ENCODE data around the gene LILRB2. TPM values are rescaled to one million over a fixed set of nuclear protein-coding genes. Genes with fewer than 3 reads are reported as not detected.

LILRB2 gene
- total and polyA plus RNA-seq, 2 donors from 2014 or later: 1.9 to 11.5 TPM

GRCh38 chr19:54319892-54320670 lies 39.2 kb upstream of the LILRB2 start:
- DNase-seq (peak in 1 of 5 donors; percentile 20), FAIRE-seq (no peak)
- Histone ChIP-seq H3K4me1 (ENCODE audit: control insufficient read depth in 2 of 3, insufficient read depth in 2 of 3, low read depth in 1 of 3, low read length in 3 of 3) (no peaks in the 10 kb centered on the region), H3K4me3 (ENCODE audit: low read length in 3 of 3) (no peak overlapping the region), H3K9ac (ENCODE audit: low read length in 3 of 3) (no peak overlapping the region), H3K27ac (ENCODE audit: low read depth in 2 of 2, low read length in 2 of 2) (no peak overlapping the region), H3K9me3 (ENCODE audit: control insufficient read depth in 2 of 3, insufficient read depth in 1 of 3, low read length in 3 of 3) (no peaks in the 10 kb centered on the region), H3K27me3 (ENCODE audit: control insufficient read depth, insufficient read depth, low read length) (peaks cover 4% of the 10 kb centered on the region), H3K36me3 (ENCODE audit: control insufficient read depth in 2 of 3, insufficient read depth in 3 of 3, low read length in 3 of 3) (no peaks in the 10 kb centered on the region)
- TF ChIP-seq CTCF (IDR thresholded peaks at IDR 0.05; ENCODE audit: borderline replicate concordance, extremely low read depth, insufficient read depth): no peak
- intact Hi-C loops (cut with DNase I): no loop called here

- H3K27ac ChIP-seq (ENCODE audit: low read depth in 2 of 2, low read length in 2 of 2): no peak overlapping the region
- H3K9ac ChIP-seq (ENCODE audit: low read length in 3 of 3): no peak overlapping the region
- no peaks in the 10 kb centered on the region for H3K4me1 ChIP-seq (ENCODE audit: control insufficient read depth in 2 of 3, insufficient read depth in 2 of 3, low read depth in 1 of 3, low read length in 3 of 3)
- no peak for TF ChIP-seq CTCF (IDR thresholded peaks at IDR 0.05; ENCODE audit: borderline replicate concordance, extremely low read depth, insufficient read depth)
- no peaks in the 10 kb centered on the region for H3K36me3 ChIP-seq (ENCODE audit: control insufficient read depth in 2 of 3, insufficient read depth in 3 of 3, low read length in 3 of 3)
- DNase-seq: peak in 1 of 5 donors; percentile 20
- H3K27me3 ChIP-seq (ENCODE audit: control insufficient read depth, insufficient read depth, low read length): peaks cover 2% of the 10 kb centered on the region
- intact Hi-C loops (cut with DNase I): no loop called here
- FAIRE-seq: no peak
- no peak overlapping the region for H3K4me3 ChIP-seq (ENCODE audit: low read length in 3 of 3)
- H3K9me3 ChIP-seq (ENCODE audit: control insufficient read depth in 2 of 3, insufficient read depth in 1 of 3, low read length in 3 of 3): no peaks in the 10 kb centered on the region
Measured at GRCh38 chr19:54319049-54319448, 38.1 kb upstream of the LILRB2 start.

- no peaks in the 10 kb centered on the region for H3K27me3 ChIP-seq (ENCODE audit: control insufficient read depth, insufficient read depth, low read length)
- H3K9ac ChIP-seq (ENCODE audit: low read length in 3 of 3): no peak overlapping the region
- H3K4me1 ChIP-seq (ENCODE audit: control insufficient read depth in 2 of 3, insufficient read depth in 2 of 3, low read depth in 1 of 3, low read length in 3 of 3): no peaks in the 10 kb centered on the region
- H3K36me3 ChIP-seq (ENCODE audit: control insufficient read depth in 2 of 3, insufficient read depth in 3 of 3, low read length in 3 of 3): no peaks in the 10 kb centered on the region
- intact Hi-C loops (cut with DNase I): no loop called here
- DNase-seq (no peak), FAIRE-seq (no peak)
- TF ChIP-seq CTCF (IDR thresholded peaks at IDR 0.05; ENCODE audit: borderline replicate concordance, extremely low read depth, insufficient read depth): no peak
- H3K27ac ChIP-seq (ENCODE audit: low read depth in 2 of 2, low read length in 2 of 2): no peak overlapping the region
- H3K9me3 ChIP-seq (ENCODE audit: control insufficient read depth in 2 of 3, insufficient read depth in 1 of 3, low read length in 3 of 3): no peaks in the 10 kb centered on the region
- H3K4me3 ChIP-seq (ENCODE audit: low read length in 3 of 3): no peak overlapping the region
Measured at GRCh38 chr19:54317965-54318240, 37.0 kb upstream of the LILRB2 start.
